DOHH2 (cell line): Measurements from ENCODE around the gene SPOUT1.

ENCODE experiments used
- CTCF ChIP-seq: fragments of 200-600 bp; sonication (generic); IDR thresholded peaks from one replicate; pipeline ENCODE4 v1.5.1; 2014; ENCODE audit warnings: antibody characterized with exemption, mild to moderate bottlenecking, low read depth, low read length; ENCODE audit not compliant: poor library complexity, severe bottlenecking
- EZH2phosphoT487 ChIP-seq: fragments of 200-600 bp; sonication (generic); IDR thresholded peaks from 2 replicates; pipeline ENCODE4 v1.6.1; 2017; ENCODE audit warnings: borderline replicate concordance, mild to moderate bottlenecking, antibody characterized with exemption, low read length, moderate library complexity, mixed read lengths

- TF ChIP-seq CTCF (no peak), EZH2phosphoT487 (no peak)
Measured at GRCh38 chr9:128877852-128878251, 48.3 kb upstream of the SPOUT1 start.
